Activated T-helper 2 cell treated with anti-CD3 and anti-CD28 coated beads, Interferon-gamma antibody, Interleukin-2, Interleukin-4, amounts not matched to agents 10 μg/mL and 5 μg/mL and 100 μg/mL, durations not matched to agents 14 hours and 24 hours and 36 hours (primary cell): ENCODE measurements around the gene ZGLP1. TPM values are rescaled to one million over a fixed set of nuclear protein-coding genes. Genes with fewer than 3 reads are reported as not detected.

Experiments used
- DNase-seq: peaks from one replicate; pipeline ENCODE4 v3.0.0; 2021; ENCODE audit warnings: low spot score
- H3K27ac Mint-ChIP-seq: one replicate; pipeline ENCODE4 v1.8.0; 2021; ENCODE audit warnings: mixed read lengths
- H3K27me3 Mint-ChIP-seq: one replicate; pipeline ENCODE4 v1.8.0; 2021; ENCODE audit warnings: low read depth, mixed read lengths
- H3K36me3 Mint-ChIP-seq: one replicate; pipeline ENCODE4 v1.8.0; 2021; ENCODE audit warnings: low read depth, mixed read lengths
- H3K4me1 Mint-ChIP-seq: one replicate; pipeline ENCODE4 v1.8.0; 2021; ENCODE audit warnings: low read depth, mixed read lengths
- H3K4me3 Mint-ChIP-seq: one replicate; pipeline ENCODE4 v1.8.0; 2021; ENCODE audit warnings: low read depth, mild to moderate bottlenecking, moderate library complexity, mixed read lengths
- H3K9me3 Mint-ChIP-seq: one replicate; pipeline ENCODE4 v1.8.0; 2021; ENCODE audit warnings: mixed read lengths
- intact Hi-C: fragments of 100-400 bp; cut with micrococcal nuclease; formaldehyde crosslinking; loops from one replicate; pipeline ENCODE4 v1.15.1; 2023
- total RNA-seq: library from RNA; stranded (reverse); gene quantifications from 2 replicates; pipeline ENCODE4 v1.2.3, GENCODE V29; 2022

ZGLP1 gene
- total RNA-seq, 1 donor from 2014 or later, result 3.2 TPM

DNA sequence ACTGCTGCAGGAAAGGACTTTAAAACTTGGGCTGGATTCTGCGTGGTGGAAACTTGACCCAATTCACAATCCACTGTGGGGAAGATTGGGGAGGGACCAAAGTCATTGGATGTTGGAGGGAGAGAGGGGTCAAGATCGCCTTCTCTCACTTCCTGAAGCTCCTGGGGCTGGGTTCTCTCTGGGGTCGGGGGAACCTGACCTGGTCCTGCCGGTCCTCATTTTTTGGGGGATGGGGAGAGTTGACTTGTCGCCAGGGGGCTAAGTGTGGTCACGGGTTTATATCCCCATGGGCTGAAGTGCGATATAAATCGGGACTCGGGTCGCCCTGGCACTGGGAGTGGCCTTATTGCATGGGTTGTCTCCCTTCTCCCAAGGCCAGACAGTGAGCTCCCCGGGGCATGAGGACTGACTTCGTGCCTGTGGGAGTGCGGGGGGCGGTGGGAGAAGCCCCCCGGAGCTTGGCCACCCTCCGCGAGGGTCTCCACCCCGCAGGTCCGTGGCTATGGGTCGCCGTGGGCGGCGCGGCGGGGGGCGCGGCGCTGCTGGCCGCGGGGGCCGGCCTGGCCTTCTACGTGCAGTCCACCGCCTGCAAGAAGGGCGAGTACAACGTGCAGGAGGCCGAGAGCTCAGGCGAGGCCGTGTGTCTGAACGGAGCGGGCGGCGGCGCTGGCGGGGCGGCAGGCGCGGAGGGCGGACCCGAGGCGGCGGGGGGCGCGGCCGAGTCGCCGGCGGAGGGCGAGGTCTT, 13.6 kb downstream of the ZGLP1 start:
- H3K4me3 Mint-ChIP-seq, result peak overlapping the region; percentile 69
- intact Hi-C loops, result loop anchor here (1.0 to 10.0 kb wide), 2 partner anchors 9 to 359 kb away; partner anchors contain the start of gene ILF3
- no peak overlapping the region for H3K27ac Mint-ChIP-seq
- no peak for DNase-seq
- peaks cover 29% of the 10 kb centered on the region for H3K4me1 Mint-ChIP-seq
- H3K36me3 Mint-ChIP-seq, result peaks cover 9% of the 10 kb centered on the region
- peaks cover 46% of the 10 kb centered on the region for H3K27me3 Mint-ChIP-seq
- no peaks in the 10 kb centered on the region for H3K9me3 Mint-ChIP-seq

DNA sequence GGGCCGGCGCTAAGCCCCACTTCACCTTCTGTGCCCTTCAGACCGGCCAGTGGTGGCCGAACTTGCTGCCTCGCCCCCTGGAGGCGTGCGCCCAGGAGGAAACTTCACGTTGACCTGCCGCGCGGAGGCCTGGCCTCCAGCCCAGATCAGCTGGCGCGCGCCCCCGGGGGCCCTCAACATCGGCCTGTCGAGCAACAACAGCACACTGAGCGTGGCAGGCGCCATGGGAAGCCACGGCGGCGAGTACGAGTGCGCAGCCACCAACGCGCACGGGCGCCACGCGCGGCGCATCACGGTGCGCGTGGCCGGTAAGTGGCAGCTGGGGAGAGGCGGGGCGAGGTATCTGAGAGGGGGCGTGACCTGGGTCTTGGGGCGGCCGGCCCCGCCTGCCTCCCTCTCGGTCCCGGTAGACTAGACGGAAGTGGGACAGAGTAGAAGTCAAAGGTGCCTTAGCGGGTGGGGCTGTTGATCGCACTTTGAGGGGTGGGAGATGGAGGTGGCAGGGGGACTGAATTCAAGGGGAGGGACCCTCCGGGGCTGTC, 14.2 kb downstream of the ZGLP1 start:
- DNase-seq, result peak; percentile 64
- no peak overlapping the region for H3K27ac Mint-ChIP-seq
- no peaks in the 10 kb centered on the region for H3K9me3 Mint-ChIP-seq
- peaks cover 9% of the 10 kb centered on the region for H3K36me3 Mint-ChIP-seq
- peaks cover 51% of the 10 kb centered on the region for H3K27me3 Mint-ChIP-seq
- intact Hi-C loops, result loop anchor here (1.0 to 10.0 kb wide), 2 partner anchors 8 to 359 kb away; partner anchors contain the start of gene ILF3
- H3K4me3 Mint-ChIP-seq, result peak overlapping the region; percentile 69
- H3K4me1 Mint-ChIP-seq, result peaks cover 35% of the 10 kb centered on the region

DNA sequence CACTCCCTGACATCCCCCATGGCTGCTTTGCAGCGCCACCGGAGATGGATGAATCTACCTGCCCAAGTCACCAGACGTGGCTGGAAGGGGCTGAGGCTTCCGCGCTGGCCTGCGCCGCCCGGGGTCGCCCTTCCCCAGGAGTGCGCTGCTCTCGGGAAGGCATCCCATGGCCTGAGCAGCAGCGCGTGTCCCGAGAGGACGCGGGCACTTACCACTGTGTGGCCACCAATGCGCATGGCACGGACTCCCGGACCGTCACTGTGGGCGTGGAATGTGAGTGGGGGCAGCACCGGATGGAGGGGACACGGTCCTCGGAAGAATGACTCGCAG, 15.3 kb downstream of the ZGLP1 start:
- Mint-ChIP-seq H3K27ac (no peak overlapping the region), H3K4me1 (peaks cover 41% of the 10 kb centered on the region)

DNA sequence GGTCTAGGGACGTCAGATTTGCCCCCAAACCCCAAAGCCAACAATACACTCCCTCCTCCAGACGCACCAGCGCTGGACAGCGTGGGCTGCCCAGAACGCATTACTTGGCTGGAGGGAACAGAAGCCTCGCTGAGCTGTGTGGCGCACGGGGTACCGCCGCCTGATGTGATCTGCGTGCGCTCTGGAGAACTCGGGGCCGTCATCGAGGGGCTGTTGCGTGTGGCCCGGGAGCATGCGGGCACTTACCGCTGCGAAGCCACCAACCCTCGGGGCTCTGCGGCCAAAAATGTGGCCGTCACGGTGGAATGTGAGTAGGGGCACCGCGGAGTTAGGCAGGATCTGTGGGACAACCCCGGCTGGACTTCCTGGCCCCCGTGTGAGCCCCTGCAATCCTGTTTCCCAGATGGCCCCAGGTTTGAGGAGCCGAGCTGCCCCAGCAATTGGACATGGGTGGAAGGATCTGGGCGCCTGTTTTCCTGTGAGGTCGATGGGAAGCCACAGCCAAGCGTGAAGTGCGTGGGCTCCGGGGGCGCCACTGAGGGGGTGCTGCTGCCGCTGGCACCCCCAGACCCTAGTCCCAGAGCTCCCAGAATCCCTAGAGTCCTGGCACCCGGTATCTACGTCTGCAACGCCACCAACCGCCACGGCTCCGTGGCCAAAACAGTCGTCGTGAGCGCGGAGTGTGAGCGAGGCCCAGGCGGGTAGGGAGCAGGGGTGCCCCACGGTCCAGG, 15.8 kb downstream of the ZGLP1 start:
- Mint-ChIP-seq H3K27ac (no peak overlapping the region), H3K27me3 (peaks cover 54% of the 10 kb centered on the region), H3K9me3 (no peaks in the 10 kb centered on the region), H3K4me3 (peak overlapping the region; percentile 37), H3K4me1 (peaks cover 44% of the 10 kb centered on the region), H3K36me3 (peaks cover 9% of the 10 kb centered on the region)
- intact Hi-C loops, result loop anchor here (10.0 kb wide), 1 partner anchor 361 kb away; the partner anchor contains the start of gene ILF3
- no peak for DNase-seq

More for the DNA sequence above, 15.3 kb downstream of the ZGLP1 start:
- DNase-seq, result no peak
- intact Hi-C loops, result loop anchor here (10.0 kb wide), 1 partner anchor 360 kb away; the partner anchor contains the start of gene ILF3
- no peaks in the 10 kb centered on the region for H3K9me3 Mint-ChIP-seq
- H3K36me3 Mint-ChIP-seq, result peaks cover 9% of the 10 kb centered on the region
- peak overlapping the region; percentile 2 for H3K4me3 Mint-ChIP-seq
- H3K27me3 Mint-ChIP-seq, result peaks cover 53% of the 10 kb centered on the region

DNA sequence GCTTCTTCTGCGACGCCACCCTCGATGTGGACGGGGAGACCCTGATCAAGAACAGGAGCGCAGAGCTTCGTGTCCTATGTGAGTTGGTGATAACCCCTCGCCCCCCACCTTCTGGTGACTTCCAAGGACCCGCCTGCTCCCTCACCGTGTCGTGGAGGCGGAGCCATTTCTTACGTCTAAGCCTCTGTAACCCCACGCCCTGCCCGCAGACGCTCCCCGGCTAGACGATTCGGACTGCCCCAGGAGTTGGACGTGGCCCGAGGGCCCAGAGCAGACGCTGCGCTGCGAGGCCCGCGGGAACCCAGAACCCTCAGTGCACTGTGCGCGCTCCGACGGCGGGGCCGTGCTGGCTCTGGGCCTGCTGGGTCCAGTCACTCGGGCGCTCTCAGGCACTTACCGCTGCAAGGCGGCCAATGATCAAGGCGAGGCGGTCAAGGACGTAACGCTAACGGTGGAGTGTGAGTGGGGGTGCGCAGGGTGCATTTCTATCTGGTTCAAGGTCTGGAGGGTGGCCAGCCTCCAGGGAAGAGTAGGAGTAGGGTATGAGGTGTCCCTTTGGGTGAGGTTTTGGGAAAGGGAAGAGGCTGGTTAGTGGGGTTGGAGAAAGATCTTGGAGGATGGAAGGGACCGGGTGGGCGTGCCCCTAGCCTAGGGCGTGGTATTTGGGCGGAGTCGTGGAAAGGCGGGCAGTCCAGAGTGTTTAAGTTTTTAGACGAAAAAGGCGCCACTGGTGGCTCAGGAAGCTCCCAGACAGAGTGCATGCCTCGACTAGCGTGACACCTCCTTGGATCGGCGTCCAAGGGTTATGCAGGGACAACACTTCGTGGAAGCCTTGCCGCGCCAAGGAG, 16.6 kb downstream of the ZGLP1 start:
- Mint-ChIP-seq H3K27ac (no peak overlapping the region), H3K36me3 (peaks cover 9% of the 10 kb centered on the region), H3K4me1 (peaks cover 49% of the 10 kb centered on the region), H3K4me3 (peak overlapping the region; percentile 79), H3K27me3 (peaks cover 58% of the 10 kb centered on the region), H3K9me3 (no peaks in the 10 kb centered on the region)
- intact Hi-C loops, result loop anchor here (10.0 kb wide), 1 partner anchor 362 kb away; the partner anchor contains the start of gene ILF3
- DNase-seq, result no peak

DNA sequence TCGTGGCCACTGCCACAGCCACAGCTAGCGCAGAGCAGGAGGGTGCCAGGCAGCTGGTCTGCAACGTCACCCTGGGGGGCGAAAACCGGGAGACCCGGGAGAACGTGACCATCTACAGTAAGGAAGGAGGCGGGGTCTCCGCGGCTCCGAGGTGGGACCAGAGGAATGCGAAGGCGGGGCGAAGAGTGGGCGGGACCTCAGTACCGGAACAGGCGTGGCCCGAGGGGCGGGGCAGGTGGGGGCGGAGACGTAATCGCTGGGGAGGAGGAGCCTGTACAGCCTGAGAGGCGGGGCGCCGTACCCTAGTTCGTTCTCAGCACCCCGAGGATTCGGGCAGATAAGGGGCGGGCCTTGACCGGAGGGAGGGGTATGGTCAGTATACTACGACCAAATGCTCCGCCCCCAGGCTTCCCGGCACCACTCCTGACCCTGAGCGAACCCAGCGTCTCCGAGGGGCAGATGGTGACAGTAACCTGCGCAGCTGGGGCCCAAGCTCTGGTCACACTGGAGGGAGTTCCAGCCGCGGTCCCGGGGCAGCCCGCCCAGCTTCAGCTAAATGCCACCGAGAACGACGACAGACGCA, 17.3 kb downstream of the ZGLP1 start:
- peaks cover 60% of the 10 kb centered on the region for H3K27me3 Mint-ChIP-seq
- intact Hi-C loops, result loop anchor here (10.0 kb wide), 1 partner anchor 363 kb away; the partner anchor contains the start of gene ILF3
- peaks cover 9% of the 10 kb centered on the region for H3K36me3 Mint-ChIP-seq

DNA sequence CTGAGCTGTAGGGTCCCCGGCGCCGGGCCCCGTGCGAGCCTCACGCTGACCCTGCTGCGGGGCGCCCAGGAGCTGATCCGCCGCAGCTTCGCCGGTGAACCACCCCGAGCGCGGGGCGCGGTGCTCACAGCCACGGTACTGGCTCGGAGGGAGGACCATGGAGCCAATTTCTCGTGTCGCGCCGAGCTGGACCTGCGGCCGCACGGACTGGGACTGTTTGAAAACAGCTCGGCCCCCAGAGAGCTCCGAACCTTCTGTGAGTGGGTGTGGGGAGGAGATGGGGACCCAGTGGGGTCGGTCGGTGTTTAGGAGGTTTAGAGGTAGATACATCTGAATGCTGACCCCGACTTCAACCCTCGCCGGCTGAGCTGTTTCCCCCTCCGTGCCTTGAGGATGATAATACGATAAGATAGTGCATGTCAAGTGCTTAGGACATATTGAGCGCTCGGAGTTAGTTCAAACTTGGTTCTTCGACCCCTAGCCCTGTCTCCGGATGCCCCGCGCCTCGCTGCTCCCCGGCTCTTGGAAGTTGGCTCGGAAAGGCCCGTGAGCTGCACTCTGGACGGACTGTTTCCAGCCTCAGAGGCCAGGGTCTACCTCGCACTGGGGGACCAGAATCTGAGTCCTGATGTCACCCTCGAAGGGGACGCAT, 17.9 kb downstream of the ZGLP1 start:
- Mint-ChIP-seq H3K4me1 (peaks cover 58% of the 10 kb centered on the region), H3K27ac (no peak overlapping the region), H3K9me3 (no peaks in the 10 kb centered on the region), H3K27me3 (peaks cover 58% of the 10 kb centered on the region), H3K4me3 (peak overlapping the region; percentile 79), H3K36me3 (peaks cover 9% of the 10 kb centered on the region)
- intact Hi-C loops, result loop anchor here (10.0 kb wide), 1 partner anchor 363 kb away; the partner anchor contains the start of gene ILF3
- DNase-seq, result no peak

More for the DNA sequence above, 17.3 kb downstream of the ZGLP1 start:
- DNase-seq, result peak; percentile 72
- Mint-ChIP-seq H3K9me3 (no peaks in the 10 kb centered on the region), H3K4me3 (peak overlapping the region; percentile 79), H3K27ac (no peak overlapping the region), H3K4me1 (peaks cover 53% of the 10 kb centered on the region)

DNA sequence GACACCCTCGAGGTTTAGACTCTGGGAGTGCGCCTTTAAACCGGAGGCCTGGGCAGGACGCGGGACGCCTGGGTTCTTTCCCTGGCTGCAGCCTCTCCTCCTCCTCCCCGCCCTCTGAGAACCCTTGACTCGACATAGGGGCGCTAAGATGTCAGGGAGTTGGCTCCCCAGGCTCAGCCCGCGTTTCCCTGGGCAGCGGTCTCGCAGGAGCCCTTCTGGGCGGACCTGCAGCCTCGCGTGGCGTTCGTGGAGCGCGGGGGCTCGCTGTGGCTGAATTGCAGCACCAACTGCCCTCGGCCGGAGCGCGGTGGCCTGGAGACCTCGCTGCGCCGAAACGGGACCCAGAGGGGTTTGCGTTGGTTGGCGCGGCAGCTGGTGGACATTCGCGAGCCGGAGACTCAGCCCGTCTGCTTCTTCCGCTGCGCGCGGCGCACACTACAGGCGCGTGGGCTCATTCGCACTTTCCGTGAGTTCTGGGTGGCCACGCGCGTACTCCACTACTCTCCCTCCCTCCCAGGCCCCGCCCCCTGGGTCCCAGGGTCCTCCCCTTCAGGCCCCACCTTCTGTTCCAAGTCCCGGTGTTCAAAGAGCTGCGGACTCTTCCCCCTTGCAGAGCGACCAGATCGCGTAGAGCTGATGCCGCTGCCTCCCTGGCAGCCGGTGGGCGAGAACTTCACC, 18.6 kb downstream of the ZGLP1 start:
- Mint-ChIP-seq H3K4me3 (peak overlapping the region; percentile 79), H3K9me3 (no peaks in the 10 kb centered on the region), H3K27me3 (peaks cover 57% of the 10 kb centered on the region), H3K4me1 (peaks cover 65% of the 10 kb centered on the region), H3K27ac (no peak overlapping the region), H3K36me3 (peaks cover 16% of the 10 kb centered on the region)
- DNase-seq, result peak; percentile 49
- intact Hi-C loops, result loop anchor here (10.0 kb wide), 1 partner anchor 364 kb away; the partner anchor contains the start of gene ILF3

DNA sequence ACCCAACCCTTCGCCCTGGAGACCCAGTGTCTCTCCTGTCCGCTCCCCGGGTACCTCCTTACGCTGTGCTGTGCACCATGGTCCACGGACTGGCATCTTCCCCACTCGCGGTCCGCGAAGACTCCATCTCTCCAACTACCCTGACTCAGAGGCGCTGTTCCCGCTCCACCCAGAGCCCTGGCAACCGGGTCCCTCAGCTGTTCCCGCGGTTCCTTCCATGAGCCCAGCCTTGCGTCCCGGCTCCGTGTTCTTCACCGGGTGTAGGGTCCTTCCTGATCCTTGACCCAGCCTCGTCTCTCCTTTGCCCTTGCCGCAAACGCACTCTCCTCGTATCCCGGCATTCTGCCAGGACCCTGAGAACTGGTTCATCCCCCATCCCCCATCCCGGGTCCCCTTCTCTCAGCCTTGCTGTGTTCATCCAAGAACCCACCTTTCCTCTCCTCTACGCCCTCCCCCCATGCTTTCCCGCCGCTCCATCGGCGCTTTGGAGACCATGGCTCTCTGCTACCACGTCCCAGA, 19.2 kb downstream of the ZGLP1 start:
- peaks cover 18% of the 10 kb centered on the region for H3K36me3 Mint-ChIP-seq
- DNase-seq, result no peak
- peaks cover 65% of the 10 kb centered on the region for H3K4me1 Mint-ChIP-seq
- peaks cover 52% of the 10 kb centered on the region for H3K27me3 Mint-ChIP-seq
- peak overlapping the region; percentile 68 for H3K27ac Mint-ChIP-seq
- no peaks in the 10 kb centered on the region for H3K9me3 Mint-ChIP-seq
- intact Hi-C loops, result loop anchor here (10.0 kb wide), 1 partner anchor 364 kb away; the partner anchor contains the start of gene ILF3
- H3K4me3 Mint-ChIP-seq, result peak overlapping the region; percentile 79

DNA sequence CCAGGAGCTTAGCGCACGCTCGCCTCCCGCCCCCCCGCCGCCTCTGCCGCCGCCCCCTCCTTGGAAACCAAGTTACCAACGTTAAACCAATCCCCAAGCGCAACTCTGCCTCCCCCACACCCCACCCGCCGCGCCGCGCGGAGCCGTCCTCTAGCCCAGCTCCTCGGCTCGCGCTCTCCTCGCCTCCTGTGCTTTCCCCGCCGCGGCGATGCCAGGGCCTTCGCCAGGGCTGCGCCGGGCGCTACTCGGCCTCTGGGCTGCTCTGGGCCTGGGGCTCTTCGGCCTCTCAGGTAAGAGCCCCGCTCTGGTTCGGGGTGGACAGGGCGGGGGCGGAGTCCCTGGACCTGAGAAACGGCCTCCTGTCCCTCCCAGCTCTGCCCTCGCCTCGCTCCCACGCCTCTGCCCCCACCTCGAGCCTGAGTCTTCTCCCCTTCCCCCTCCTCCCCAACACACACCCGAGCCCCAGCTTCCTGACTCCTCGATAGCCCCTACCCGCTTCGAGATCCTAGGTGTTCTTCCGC, 19.7 kb downstream of the ZGLP1 start, which contains the start of gene ICAM5:
Gene ICAM5 (plus strand): TSS at position 117 of the 521 bp plus-strand sequence. CDS start 92 bp downstream, at position 209.
- intact Hi-C loops, result loop anchor here (5.0 to 10.0 kb wide), 3 partner anchors 42 to 365 kb away; partner anchors contain the start of genes ILF3, RAVER1 and S1PR5
- Mint-ChIP-seq H3K36me3 (peaks cover 24% of the 10 kb centered on the region), H3K9me3 (no peaks in the 10 kb centered on the region), H3K27ac (peak within 1 kb of the TSS; percentile 68), H3K4me1 (peaks cover 70% of the 10 kb centered on the region), H3K4me3 (peak within 1 kb of the TSS; percentile 79), H3K27me3 (peaks cover 50% of the 10 kb centered on the region)
- DNase-seq, result no peak
